Sigmoid colon (tissue), 4 donors: Measurements from ENCODE around the gene CISD3.

ENCODE experiments used
- CTCF ChIP-seq, 4 experiments: fragments of 450-650 bp in 3 of 4; fragments of 200-600 bp in 1 of 4; IDR thresholded peaks; one replicate each; pipeline ENCODE4 v1.5.1; 2016 to 2019; ENCODE audit warnings: antibody characterized with exemption in 4 of 4, mild to moderate bottlenecking in 3 of 4, moderate library complexity in 2 of 4
- EP300 ChIP-seq, 4 donors: sonication (generic); formaldehyde crosslinking; IDR thresholded peaks; one replicate each; pipeline ENCODE4 v1.6.1; 2017; ENCODE audit warnings: antibody characterized with exemption in 4 of 4
- POLR2A ChIP-seq, 2 donors: fragments of 450-650 bp; IDR thresholded peaks; one replicate each; pipeline ENCODE4 v1.6.1; 2016; ENCODE audit warnings: antibody characterized with exemption in 2 of 2, mild to moderate bottlenecking in 2 of 2, moderate library complexity in 2 of 2

- no peak for TF ChIP-seq CTCF (IDR thresholded peaks at IDR 0.05)
- no peak for TF ChIP-seq POLR2A (IDR thresholded peaks at IDR 0.05)
- no peak for TF ChIP-seq EP300 (IDR thresholded peaks at IDR 0.05)
Measured at GRCh38 chr17:38746849-38747462, 16.8 kb downstream of the CISD3 start.
